Left forelimb (tissue), 1 donor: ENCODE data around the gene TTC21A.

Source experiments
- DNase-seq: peaks from one replicate; pipeline ENCODE4 v3.0.0-alpha.2; 2018; ENCODE audit warnings: low spot score

Gene TTC21A

DNA sequence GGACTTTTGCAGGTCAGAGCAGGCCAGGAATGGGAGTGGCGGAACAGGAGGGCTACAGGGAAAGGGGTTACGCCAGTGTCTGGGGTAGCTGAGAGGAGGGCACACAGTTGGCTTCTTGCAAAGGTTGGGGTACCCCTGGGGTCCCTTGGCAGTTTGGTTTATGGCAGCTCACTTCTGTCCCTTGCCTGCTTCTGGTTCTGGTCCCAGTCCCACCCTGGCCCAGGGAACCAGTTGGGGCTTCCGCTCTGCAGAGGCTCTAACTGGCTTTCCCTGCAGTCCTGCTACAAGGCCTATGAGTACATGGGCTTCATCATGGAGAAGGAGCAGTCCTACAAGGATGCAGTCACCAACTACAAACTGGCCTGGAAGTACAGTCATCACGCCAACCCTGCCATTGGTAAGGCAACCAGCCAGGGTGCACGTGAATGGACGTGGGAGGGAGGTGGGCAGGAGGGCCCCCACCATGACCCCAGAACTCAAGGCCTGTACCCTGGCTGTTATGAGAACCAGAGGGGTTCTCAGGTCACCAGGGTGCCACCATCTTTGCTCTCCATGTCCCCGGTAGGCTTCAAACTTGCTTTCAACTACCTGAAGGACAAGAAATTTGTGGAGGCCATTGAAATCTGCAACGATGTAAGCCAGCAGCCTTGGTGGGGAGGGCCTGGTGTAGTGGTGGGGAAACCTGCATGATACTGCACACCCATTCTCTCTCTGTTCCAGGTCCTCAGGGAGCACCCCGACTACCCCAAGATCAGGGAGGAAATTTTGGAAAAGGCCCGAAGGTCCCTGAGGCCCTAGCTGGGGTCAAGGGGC lies 30.7 kb downstream of the TTC21A start:
- DNase-seq, result no peak

GRCh38 chr3:39138804-39139415 lies 31.4 kb downstream of the TTC21A start:
- no peak for DNase-seq

DNA sequence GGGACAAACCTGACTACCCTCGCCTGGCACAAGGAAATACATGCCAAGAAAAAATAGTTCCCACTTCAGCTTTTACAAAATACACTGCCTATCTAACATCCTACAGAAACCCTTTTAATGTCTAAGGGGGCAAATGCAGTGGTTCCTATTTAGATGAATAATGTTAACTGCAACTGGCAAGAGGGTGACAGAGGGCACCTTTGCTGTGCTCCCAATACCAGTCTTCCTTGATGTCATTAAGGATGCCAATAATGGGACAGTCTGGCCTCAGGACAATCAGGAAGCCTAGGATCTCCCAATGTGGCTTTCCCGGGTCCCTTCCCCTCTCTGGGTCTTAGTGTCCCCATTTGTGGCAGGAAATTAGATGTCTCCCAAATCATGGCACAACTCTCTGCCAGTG lies 32.0 kb downstream of the TTC21A start:
- no peak for DNase-seq

GRCh38 chr3:39140341-39140971 lies 33.0 kb downstream of the TTC21A start:
- DNase-seq, result no peak

DNA sequence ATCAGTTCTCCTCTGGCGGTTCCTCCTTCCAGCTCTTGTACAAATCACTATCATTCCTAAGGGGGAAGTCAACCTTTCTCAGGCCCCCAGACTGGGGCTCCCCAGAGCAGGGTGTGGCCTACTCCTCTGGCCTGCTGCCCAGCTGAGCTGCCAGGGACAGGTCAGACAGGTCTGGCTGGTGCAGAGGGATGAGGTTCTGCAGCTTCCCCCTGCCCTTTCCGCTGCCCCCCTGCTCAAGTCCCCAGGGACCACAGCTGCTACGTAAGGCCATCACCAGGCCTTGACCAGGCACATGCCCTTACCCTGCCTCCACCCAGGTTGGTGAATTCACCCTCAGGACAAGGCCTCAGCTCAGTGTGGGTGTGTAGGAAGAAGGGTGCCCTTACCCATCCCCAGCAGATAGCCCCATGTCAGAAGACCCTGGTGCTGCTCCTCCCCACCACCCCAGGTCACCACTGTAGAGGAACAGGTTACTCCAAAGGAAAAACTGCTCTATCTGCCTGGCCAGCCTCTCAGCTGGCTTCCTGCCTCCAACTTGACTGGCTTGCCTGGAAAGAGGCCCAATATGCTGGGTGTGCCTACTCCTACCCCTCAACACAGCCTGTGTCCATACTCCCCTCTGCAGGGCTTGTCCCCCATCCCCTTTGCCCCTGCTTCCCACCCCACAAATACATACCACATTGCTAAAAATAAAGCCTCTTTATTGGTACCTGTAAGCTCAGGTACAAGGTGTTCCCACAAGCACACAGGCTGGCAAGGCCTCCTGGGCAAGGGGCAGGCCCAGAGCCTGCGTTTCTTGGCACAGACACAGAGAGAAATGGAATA lies 33.9 kb downstream of the TTC21A start:
- DNase-seq, result no peak

GRCh38 chr3:39142067-39142466 lies 34.6 kb downstream of the TTC21A start:
- no peak for DNase-seq

DNA sequence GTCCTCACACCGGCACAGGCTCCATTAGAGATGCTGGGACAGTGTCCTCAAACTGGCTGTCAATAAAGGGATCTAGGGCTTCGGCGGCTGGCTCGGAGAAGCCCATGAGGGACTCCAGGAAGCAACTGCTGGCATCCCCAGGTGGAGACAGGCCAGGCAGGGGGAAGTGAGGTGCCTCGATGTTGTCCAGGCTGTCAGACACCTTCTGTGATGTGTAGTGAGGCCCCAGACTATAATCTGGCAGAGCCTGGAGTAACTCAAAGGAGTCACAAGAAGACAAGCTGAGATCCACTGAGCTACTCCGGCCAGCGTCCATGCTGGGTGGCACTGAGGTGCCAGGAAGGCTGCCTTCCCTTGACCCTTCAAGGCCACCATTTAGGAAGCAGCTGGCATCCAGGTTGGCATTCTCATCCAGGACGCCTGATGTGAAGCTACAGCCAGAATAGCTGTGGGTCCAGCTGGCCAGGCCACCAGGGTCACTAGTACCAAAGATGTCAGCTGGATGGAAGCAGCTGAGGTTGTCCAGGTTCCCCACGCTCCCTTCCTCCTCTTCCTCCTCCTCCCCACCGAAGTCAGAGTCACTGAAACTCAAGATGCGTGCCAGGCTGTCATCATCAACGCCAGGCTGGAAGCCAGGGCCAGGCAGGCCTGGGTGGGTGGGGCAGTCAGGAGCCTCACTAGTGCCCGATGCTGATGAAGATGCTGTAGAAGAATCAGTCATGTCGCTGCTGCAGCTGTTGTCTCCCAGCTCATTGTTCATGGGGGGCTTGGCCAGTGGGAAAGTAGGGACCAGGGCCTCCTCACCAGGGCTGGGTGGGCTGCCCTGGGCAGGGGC lies 35.8 kb downstream of the TTC21A start:
- no peak for DNase-seq

DNA sequence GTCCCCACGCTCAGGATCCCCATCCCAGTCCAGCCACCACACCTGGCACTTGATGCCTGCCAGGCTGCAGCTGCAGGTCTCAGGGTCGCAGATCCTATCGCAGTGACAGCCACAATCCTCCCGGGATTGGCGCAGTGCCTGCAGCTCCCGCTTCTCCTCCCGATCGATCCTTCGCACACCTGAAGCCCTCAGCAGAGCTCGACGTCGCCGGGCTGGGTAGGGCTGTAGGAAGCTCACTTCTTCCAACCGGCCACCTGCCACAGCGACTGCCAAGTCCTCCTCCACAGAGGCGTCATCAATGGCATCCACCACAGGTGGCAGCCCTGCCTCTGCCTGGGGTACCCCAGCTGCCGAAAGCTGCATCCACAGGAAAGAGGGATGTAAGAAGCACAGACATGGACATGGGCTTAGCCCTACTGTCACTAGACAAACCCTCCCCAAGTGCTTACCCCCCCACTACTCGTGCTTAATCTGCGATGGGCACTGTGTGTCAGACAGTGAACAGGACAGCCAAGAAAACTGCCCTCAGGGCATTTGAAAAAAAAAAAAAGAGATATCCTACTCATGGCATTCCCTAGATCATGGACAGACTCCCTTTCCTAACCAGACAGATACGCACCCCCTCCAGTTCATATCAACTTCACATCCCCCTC lies 36.7 kb downstream of the TTC21A start:
- no peak for DNase-seq

- DNase-seq, result no peak
These were observed 37.4 kb downstream of the TTC21A start for GRCh38 chr3:39144748-39145380.

DNA sequence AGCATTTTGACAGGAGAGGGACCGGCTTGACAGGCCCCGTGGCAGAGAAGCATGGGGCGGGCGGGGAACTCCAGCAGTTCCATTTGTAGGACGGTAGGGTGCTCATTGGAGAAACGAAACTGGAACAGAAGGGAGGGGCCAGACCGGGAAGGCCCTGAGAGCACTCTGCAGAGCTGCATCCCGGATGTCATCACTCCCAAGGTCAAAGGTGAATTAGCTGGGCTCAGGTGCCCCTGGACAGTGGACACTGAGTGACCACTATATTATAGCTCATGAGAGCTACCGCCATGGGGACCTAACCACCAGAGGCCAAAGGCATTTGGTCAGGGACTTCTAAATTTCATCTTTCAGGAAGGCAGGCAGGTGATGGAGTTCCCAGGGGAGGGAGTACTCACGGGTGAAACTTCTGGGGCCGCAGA lies 38.6 kb downstream of the TTC21A start:
- no peak for DNase-seq

DNA sequence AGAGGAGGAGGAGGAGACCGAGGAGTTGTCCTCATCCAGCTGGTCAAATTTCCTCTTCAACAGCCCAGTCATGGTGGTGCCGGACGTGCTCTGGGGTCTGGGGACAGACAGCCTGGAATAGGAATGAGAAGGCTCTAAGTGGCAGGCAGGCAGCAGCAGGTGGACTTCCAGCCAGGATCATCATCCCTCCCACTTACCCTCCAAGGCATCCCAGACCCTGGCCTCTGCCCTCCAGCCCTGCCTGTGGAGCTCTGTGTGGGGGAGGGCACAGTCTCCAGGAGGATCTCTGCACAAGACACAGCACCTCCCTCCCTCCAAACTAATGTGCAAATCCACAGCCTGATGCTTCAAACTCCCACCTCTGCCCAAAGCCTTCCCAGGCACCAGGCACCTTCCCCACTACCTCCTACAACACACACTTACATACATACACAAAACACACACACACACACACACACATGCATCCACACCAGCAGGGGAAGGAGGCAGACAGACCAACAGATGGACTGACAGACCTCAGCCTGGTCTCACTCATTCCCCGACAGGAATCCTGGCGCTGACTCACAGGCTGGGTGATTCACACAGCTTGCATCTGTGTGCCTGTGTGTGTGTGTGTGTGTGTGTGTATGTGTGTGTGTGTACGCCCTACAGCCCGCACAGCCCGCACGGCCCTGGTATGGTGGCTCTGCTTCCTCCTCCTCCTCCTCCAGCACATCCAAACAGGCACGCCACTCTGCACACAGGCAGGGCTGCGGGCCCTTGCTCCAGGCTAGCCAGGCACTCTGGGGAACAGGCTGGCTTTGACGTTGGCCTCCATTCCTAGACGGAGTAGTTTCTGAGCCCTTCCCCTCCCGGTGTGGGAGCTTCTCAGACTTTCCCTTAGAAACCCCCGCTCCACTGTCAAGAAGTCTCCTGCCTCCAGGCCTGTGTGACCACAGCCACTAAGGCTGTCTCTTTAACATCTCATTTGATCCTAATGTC lies 39.4 kb downstream of the TTC21A start:
- no peak for DNase-seq

- no peak for DNase-seq
These were observed 40.4 kb downstream of the TTC21A start for GRCh38 chr3:39147711-39148434.

GRCh38 chr3:39148435-39149058 lies 41.1 kb downstream of the TTC21A start:
- no peak for DNase-seq

- no peak for DNase-seq
These were observed 41.6 kb downstream of the TTC21A start for GRCh38 chr3:39149059-39149455.

DNA sequence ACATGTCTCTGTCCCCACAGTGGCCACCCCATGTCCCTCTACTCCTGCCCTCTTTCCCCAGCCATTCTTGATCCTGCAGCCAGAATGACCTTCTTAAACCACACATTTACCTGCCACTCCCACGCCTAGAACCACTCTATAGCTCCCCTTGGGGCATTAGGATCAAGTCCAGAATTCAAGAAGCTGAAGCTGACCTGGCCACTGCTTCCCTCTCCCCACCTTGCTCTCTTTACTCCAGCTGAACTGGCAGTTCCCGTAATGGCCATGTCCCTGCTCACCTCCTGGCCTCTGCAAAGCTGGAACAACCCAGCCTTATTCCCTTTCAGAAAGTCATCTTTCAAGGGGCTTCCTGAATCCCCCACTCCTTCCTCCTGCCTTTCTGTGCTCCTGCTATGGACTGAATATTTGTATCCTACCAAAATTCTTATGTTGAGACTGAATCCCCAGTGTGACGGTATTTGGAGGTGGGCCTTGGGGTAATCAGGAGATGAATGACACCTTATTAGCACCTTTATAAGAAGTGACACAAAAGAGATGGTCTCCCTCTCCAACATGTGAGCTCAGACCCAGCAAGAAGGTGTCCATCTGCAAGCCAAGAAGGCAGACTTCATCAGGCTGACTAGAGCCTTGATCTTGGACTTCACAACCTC lies 42.1 kb downstream of the TTC21A start:
- no peak for DNase-seq

DNA sequence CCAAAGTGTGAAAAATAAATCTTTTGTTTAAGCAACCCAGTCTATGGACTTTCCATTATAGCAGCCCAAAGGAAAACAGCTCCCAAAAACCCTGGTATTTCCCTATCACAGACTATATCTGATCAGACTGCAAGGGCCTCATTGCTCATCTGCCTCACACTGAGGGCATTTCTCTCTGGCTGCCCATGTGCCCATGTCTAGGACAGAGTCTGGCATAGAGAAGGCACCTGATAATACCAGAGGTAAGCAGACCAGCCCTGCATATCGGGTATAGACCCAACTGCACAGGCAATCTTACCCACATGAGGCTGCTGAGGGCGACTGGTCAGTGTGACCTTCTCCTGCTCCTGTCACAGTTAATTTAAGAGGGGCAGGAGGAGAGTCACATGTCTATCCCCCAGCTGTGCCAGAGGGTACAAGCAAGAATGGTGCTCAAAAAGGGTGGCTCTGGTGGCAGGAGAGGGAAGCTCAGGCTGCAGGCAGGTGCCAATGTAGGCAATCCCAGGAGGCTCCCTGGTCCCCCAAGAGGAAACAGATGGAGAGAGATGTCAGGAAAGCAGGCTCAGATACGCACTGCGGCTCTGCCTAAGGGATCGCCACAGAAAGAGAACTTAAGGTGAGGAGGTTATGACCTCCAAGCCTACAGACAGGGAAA lies 42.8 kb downstream of the TTC21A start:
- DNase-seq, result no peak
